HG03558 (cell line): ENCODE data around the gene CIAO1.
"Not testable (repeated sequence)": the region's sequence is repeated elsewhere in the genome, so short reads cannot be mapped to it uniquely, and the experiment has no call there.

Source experiments
- ATAC-seq: cut with Tn5 transposase; IDR thresholded peaks from one replicate; pipeline ENCODE4 v1.9.1; 2021; ENCODE audit warnings: moderate number of reproducible peaks; ENCODE audit not compliant: unreplicated experiment; ENCODE audit errors: extremely low read depth

Gene CIAO1

DNA sequence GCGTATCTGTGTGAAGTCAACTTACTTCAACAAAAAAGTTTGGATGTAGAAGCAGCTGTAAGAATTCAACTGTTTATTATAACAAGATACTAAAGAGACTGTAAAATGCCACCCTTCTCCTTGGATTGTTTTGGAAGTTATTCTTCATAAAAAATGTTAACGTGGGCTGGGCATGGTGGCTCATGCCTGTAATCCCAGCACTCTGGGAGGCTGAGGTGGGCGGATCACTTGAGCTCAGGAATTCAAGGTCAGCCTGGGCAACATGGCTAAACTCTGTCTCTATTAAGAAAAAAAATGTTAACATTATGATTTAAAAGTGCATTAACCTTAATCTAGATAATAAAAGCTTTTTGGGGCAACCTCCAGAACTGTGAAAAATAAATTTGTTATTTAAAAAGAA, 7.7 kb downstream of the CIAO1 start:
- ATAC-seq, result no peak

DNA sequence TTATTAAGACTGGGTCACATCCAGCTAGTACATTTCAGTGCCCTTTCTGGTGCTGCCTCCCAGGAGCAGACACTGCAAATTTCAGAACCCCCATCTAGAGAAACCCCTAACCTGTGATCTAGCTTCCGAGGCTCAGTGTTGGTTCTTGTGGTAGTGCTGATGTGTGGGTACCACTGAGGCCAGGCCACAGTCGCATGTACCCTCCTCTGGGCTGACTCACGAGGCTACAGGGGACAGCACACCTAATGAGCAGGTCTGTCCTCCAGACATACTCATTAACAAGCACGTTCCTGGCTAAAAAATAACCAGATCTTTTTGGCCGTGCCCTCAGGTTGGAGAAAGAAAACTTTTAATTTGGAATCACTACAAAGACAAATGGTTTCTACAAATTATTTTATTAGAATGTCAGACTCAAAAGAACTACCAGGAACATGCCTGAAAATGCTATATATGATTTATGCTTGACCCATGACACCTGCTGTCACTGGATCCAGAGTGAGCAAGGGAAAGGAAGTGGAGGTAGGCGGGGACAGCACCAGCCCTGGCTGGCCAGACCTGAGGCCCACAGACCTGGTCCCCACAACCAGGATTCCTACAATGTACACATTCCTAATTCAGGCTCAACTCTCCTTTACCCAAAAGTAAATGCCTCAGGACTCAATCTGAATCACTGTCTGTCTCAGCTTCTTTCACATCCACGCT, 8.5 kb downstream of the CIAO1 start:
- ATAC-seq, result no peak

DNA sequence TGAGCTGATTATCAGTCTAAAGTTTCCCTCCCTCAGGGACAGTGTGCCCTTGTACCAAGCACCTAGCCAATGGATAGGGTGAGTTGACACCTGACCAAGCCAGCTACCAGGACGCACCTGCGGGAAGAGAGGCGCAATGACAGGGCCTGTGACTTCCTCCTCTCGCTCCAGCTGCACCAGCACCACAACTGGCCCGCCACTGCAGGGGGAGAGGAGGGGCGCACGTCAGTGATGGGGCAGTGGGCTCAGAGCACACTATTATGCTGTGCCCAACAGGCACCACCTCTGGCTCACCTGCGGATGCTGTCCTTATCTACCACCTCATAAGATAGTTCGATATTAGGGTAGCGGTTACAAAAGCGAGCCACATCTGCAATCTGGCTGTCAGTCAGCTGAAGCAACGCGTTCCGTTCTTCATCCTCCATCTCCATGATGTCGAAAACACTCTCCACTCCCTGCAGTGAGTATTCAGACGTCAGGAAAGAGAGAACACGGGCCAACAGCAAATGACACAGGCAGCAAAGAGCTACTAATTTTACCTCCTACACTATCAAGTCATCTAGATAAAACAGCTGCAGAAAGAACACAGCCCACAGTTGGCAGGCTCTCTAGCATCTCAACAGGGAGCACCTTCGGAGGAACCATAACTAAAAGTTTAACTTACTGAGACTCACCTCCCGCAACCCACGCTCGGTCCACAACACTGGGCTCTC, 10.9 kb downstream of the CIAO1 start:
- no peak for ATAC-seq

GRCh38 chr2:96287273-96287856, 21.3 kb downstream of the CIAO1 start:
- no peak for ATAC-seq

GRCh38 chr2:96291751-96292150, 25.7 kb downstream of the CIAO1 start:
- ATAC-seq, result no peak

- not testable (repeated sequence) for ATAC-seq
Observed at GRCh38 chr2:96294271-96294670, 28.2 kb downstream of the CIAO1 start.

- no peak for ATAC-seq
Observed at GRCh38 chr2:96296925-96297324, 30.9 kb downstream of the CIAO1 start.

DNA sequence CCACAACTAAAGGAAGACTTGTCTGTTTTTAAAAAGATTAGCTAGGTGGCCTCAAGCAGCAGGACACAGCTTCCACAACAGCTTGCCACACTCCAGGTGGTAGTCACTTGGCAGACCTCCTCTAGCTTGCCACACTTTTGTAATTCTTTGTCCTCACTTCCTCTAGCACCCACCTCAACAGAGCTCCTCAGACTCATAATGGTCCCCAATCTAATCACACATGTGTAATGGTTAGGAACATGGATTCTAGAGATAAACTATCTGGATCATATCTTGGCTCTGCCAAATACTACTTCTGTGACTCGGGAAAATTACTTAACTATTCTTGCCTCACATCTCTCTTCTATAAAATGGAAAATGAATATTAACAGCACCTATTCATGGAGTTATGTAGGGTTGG, 35.8 kb downstream of the CIAO1 start:
- no peak for ATAC-seq

GRCh38 chr2:96304606-96305005, 38.6 kb downstream of the CIAO1 start:
- no peak for ATAC-seq

- no peak for ATAC-seq
Observed at GRCh38 chr2:96305091-96305978, 39.3 kb downstream of the CIAO1 start, which contains the start of gene SNRNP200. Gene SNRNP200 (minus strand): TSS chr2:96305546. CDS start chr2:96305437, 109 bp downstream.

DNA sequence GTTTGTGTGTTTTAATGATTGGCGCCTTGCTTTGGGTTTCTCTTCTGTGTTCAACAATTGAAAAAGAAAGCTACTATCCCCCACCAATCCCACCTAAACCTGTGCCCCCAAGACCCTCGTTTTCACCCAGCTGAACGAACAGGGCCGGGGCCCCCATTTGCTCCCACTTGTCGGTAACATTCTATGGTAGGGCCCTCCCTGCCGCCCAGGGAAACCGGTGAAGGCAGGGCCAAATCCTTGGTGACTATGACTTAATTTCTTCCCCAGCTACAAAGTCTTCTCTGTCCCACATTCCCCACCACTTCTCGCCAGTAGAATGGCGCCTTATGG, 39.9 kb downstream of the CIAO1 start:
- no peak for ATAC-seq

DNA sequence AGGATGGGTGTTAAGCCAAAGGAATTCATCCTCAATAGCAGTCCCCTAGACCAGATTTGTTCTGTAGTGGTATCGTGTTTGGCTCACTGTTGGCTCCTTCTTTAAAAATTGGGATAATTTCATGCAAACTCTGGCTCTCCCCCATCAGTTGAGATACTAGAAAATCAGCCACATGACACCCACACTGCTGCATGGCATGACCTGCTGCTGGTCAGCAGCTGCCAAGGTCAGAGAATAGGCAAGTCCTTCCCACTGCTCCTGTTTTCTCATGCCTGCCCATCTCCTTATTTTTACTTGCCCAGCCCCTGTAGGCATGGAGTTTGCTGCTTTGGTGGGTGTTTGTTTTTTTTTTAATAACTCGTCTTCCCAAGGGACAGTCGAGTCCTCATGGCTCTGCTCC, 40.3 kb downstream of the CIAO1 start:
- ATAC-seq, result no peak

DNA sequence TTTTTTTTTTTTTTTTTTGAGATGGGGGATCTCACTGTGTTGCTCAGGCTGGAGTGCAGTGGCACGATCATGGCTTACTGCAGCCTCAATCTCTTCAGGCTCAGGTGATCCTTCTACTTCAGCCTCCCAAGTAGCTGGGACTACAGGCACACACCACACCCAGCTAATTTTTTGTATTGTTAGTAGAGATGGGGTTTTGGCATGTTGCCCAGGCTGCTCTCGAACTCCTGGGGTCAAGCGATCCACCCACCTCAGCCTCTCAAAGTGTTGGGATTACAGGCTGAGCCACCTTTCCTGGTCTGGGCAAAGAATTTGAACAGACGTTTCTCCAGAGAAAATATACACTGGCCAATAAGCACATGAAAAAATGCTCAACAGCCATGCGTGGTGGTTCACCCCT, 42.2 kb downstream of the CIAO1 start:
- no peak for ATAC-seq

GRCh38 chr2:96315005-96315399, 49.0 kb downstream of the CIAO1 start:
- no peak for ATAC-seq

DNA sequence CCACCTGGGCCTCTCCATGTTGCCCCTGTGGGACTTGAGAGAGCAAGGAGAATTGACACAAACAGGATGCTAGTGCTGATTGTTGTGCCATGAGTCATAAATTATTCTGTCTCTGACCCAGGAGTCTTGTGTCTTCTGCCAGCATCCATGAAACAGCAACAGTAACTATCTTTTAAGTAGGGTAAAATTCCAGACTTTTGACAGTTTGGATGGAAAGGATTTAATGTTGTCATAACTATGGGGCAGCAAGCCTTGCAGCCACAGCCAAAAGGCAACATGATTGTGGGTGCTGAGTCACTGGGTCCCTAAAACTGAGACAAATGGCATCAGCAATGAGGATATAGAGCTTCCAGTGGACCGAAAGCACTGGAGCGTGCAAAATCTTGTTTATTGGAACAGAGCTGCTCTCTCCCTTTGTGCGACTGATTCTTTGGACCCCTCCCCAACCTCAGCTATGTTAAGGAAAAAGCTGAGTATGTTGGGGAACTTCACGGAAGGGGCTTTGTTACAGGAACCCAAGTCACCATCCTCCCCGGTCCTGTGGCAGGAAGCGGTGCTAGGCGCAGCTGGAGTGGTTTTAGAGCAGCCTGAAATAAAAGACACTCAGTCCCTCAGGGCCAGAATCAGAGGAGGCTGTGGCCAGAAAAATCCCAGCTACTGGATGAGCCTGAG, 49.5 kb downstream of the CIAO1 start:
- no peak for ATAC-seq

DNA sequence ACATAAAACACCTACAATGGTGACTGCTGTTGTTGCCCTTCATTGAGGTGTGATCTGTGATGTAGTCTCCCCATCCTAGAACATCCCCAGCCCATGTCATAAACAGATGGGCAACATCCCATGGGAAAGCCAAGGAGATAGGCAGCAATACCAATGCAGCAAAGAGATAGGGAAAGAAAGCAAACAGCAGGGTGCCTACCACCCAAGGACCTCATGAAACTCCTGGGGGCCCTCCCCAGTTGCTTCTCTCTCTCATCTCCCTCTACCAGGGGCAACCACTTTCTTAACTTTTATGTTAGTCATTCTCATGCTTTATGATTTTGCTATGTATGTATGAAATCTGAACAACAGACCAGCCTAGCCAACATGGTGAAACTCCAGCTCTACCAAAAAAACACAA, 51.0 kb downstream of the CIAO1 start:
- no peak for ATAC-seq

DNA sequence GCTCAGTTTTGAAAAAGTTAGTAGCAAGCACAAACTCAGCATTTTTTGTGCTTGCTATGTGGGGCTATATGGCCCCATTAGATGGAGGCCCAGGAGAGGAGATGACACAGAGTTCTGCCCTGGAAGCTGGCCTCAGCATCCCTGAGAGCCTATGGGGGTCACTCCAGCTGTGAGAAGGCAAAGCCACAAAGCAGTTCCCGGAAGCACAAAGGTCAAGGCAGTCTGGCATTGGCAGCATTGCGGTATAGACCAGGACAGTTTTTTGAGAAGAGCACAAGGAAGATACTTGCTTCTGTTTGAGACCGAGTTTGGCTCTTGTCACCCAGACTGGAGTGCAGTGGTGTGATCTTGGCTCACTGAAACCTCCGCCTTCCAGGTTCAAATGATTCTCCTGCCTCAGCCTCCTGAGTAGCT, 51.6 kb downstream of the CIAO1 start:
- ATAC-seq, result no peak

GRCh38 chr2:96318723-96319122, 52.7 kb downstream of the CIAO1 start:
- ATAC-seq, result no peak

DNA sequence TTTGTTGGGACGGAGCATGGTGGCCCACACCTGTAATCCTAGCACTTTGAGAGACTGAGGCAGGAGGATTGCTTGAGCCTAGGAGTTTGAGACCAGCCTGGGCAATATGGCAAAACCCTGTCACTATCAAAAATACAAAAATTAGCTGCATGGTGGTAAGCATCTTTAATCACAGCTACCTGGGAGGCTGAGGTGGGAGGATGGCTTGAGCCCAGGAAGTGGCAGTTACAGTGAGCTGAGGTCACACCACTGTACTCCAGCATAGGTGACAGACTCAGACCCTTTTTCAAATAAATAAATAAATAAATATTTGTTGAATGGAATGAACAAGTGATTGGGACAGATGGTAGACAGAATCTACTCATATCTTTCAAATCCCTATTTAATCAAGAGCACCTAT, 53.4 kb downstream of the CIAO1 start:
- ATAC-seq, result no peak

DNA sequence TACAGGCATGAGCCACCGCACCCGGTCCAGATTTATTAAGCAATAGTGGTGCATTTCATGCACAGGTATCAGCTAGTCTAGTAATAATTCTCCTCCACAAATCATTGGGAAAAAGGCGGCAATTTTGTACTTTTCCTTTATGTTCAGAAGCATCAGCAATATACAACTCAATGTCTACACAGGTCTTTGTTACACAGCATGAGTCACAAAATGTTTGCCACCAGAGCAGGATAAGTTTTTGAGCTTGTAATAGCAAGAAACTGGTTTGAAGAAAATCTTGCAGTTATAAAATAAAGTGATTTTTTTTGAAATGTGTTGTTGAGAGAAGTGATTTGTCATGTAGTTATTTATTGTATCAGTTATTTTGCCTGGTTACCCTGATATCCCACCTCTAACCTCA, 54.3 kb downstream of the CIAO1 start:
- no peak for ATAC-seq
